Measurements from ENCODE around the gene DOCK3.

DNA sequence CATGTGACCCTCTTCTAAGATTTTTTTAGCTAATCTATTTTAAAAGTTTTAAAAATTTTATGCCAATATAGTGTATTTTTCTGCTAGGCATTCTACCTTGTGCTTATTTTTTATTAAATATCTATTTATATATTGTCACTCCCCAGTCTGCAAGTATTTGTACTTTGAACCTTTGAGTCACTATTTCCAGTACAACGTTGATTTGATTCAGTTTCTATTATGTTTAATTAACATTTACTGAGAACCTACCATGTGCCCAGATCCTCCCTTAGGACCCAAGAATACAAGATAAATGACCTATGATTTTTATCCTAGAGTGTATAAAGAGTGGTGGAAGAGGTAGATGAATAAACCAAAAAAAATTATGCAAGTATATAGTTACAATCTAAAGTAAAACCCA is 311.2 kb downstream of the DOCK3 start:
- TF ChIP-seq CTCF (IDR thresholded peaks at IDR 0.05; ENCODE audit: low read depth, low read length) = no peak
- no peak for TF ChIP-seq EZH2phosphoT487 (IDR thresholded peaks at IDR 0.05; ENCODE audit: low read depth)
